ENCODE data around the gene AGAP1. TPM values are rescaled to one million over a fixed set of nuclear protein-coding genes. Genes with fewer than 3 reads are reported as not detected.
A peak's percentile ranks its signal among the peaks of the same experiment; 100 is the strongest.

The AGAP1 gene
- total and polyA plus RNA-seq, 11 donors: 5.9 to 21.6 (median 18.9) TPM

DNA sequence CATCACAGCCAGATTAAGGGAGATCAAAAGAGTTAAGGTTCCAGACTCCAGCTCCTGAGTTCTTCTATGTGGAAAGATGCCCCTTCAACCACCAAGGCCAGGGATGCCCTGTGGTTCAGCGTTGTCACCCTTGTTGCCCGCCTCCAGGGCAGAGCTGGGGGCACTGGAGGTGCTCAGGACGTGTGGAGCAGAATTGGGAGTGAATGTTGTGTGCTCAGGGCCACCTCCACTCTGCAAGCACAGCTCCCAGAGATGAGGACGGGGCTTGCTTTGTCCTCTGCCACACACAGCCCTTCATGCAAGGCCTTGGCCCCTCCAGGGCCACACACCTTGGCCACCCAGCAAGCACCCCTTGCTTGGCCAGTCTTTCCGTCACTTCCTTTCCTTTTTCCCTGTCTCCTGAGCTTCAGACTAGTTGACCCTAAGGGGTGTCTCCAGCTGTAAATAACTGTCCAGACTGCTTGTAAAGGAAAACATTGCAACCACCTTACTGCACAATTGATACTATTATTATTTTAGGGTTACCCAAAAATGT is 103.3 kb downstream of the AGAP1 start:
- TF ChIP-seq CTCF (IDR thresholded peaks at IDR 0.05) (no peak), POLR2A (IDR thresholded peaks at IDR 0.05) (no peak)

DNA sequence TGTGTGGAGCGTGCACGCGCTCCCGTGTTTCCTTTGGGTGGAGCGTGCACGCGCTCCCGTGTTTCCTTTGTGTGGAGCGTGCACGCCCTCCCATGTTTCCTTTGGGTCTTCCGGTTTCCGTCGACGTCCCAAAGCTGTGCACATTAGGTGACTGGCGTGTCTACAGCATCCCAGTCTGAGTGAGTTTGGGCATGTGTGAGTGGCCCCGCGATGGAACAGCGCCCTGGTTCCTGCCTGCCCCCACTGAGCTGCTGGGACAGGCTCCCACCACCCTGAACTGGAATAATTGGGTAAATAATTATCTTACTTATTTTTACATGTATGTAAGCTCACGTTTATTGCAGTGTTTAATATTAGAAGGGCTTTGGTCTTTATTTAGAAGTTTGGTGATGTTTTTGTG is 104.2 kb downstream of the AGAP1 start:
- peaks cover 0 to 17% (median 2%) of the 10 kb centered on the region in 12 donors for H3K4me1 ChIP-seq
- 83 to 93% (median 92%) methylated on average over 19 of the region's 19 CpGs for WGBS, 4 donors
- no peak for ATAC-seq
- no peak overlapping the region for H3K4me3 ChIP-seq
- TF ChIP-seq CTCF (IDR thresholded peaks at IDR 0.05): no peak
- no peak for TF ChIP-seq POLR2A (IDR thresholded peaks at IDR 0.05)
- H3K27ac ChIP-seq: no peak overlapping the region
- DNase-seq: no peak
- intact Hi-C loops (cut with DNase I): loop anchor here in 7 of 10 donors (5.0 to 10.0 kb wide), 5 partner anchors 54 to 166 kb away; no protein-coding TSS in a partner anchor
- H3K27me3 ChIP-seq: no peaks in the 10 kb centered on the region
- H3K36me3 ChIP-seq: no peaks in the 10 kb centered on the region
- H3K9me3 ChIP-seq: no peaks in the 10 kb centered on the region

More for the DNA sequence above, 103.3 kb downstream of the AGAP1 start:
- DNase-seq: no peak
- Histone ChIP-seq H3K27me3 (no peaks in the 10 kb centered on the region), H3K36me3 (no peaks in the 10 kb centered on the region), H3K27ac (peak overlapping the region in 1 of 12 donors; percentile 33), H3K4me1 (peaks cover 0 to 17% (median 2%) of the 10 kb centered on the region in 12 donors), H3K4me3 (no peak overlapping the region), H3K9me3 (no peaks in the 10 kb centered on the region)
- intact Hi-C loops (cut with DNase I): loop anchor here in 7 of 10 donors (2.0 to 10.0 kb wide), 6 partner anchors 55 to 165 kb away; no protein-coding TSS in a partner anchor
- no peak for ATAC-seq
- WGBS, 4 donors: 91 to 95% (median 92%) methylated on average over 5 of the region's 5 CpGs

GRCh38 chr2:235598532-235599531 is 105.0 kb downstream of the AGAP1 start:
- no peaks in the 10 kb centered on the region for H3K9me3 ChIP-seq
- no peaks in the 10 kb centered on the region for H3K36me3 ChIP-seq
- H3K27me3 ChIP-seq: no peaks in the 10 kb centered on the region
- no peak overlapping the region for H3K4me3 ChIP-seq
- ATAC-seq: no peak
- intact Hi-C loops (cut with DNase I): loop anchor here in 7 of 10 donors (5.0 to 10.0 kb wide), 5 partner anchors 53 to 167 kb away; no protein-coding TSS in a partner anchor
- H3K4me1 ChIP-seq: peaks cover 0 to 17% (median 2%) of the 10 kb centered on the region in 12 donors
- H3K27ac ChIP-seq: no peak overlapping the region
- TF ChIP-seq CTCF (IDR thresholded peaks at IDR 0.05): no peak
- no peak for TF ChIP-seq POLR2A (IDR thresholded peaks at IDR 0.05)
- DNase-seq: no peak
- 86 to 91% (median 89%) methylated on average over 20 of the region's 20 CpGs for WGBS, 4 donors

Measured in heart left ventricle (tissue), 16 donors.